Osteocyte (in vitro differentiated cells): ENCODE data around the gene C21orf58. TPM values are rescaled to one million over a fixed set of nuclear protein-coding genes. Genes with fewer than 3 reads are reported as not detected.

Experiments
- DNase-seq: peaks from one replicate; pipeline ENCODE4 v3.0.0; 2021; ENCODE audit warnings: mixed read lengths; ENCODE audit not compliant: unreplicated experiment; ENCODE audit errors: extremely low spot score
- H3K27ac Mint-ChIP-seq: one replicate; pipeline ENCODE4 v1.8.0; 2021; ENCODE audit warnings: mild to moderate bottlenecking, mixed read lengths; ENCODE audit not compliant: unreplicated experiment
- H3K27me3 Mint-ChIP-seq: one replicate; pipeline ENCODE4 v1.8.0; 2021; ENCODE audit warnings: mixed read lengths; ENCODE audit not compliant: unreplicated experiment
- H3K36me3 Mint-ChIP-seq: one replicate; pipeline ENCODE4 v1.8.0; 2021; ENCODE audit warnings: mixed read lengths; ENCODE audit not compliant: unreplicated experiment
- H3K4me1 Mint-ChIP-seq: one replicate; pipeline ENCODE4 v1.8.0; 2021; ENCODE audit warnings: mixed read lengths; ENCODE audit not compliant: unreplicated experiment
- H3K4me3 Mint-ChIP-seq: one replicate; pipeline ENCODE4 v1.8.0; 2021; ENCODE audit warnings: mild to moderate bottlenecking, moderate library complexity, mixed read lengths; ENCODE audit not compliant: unreplicated experiment
- H3K9me3 Mint-ChIP-seq: one replicate; pipeline ENCODE4 v1.8.0; 2021; ENCODE audit warnings: mixed read lengths; ENCODE audit not compliant: unreplicated experiment
- CTCF ChIP-seq: fragments of 200-600 bp; sonication (generic); IDR thresholded peaks from 2 replicates; pipeline ENCODE4 v1.5.0; 2021; ENCODE audit warnings: antibody characterized with exemption, mild to moderate bottlenecking, moderate library complexity
- total RNA-seq: library from RNA; stranded (reverse); gene quantifications from 2 replicates; pipeline ENCODE4 v1.2.1, GENCODE V29; 2021

The C21orf58 gene
- total RNA-seq, 1 donor from 2014 or later: 9.1 TPM

- H3K36me3 Mint-ChIP-seq: peaks cover 41% of the 10 kb centered on the region
- no peak overlapping the region for H3K4me3 Mint-ChIP-seq
- H3K27ac Mint-ChIP-seq: no peak overlapping the region
- no peaks in the 10 kb centered on the region for H3K27me3 Mint-ChIP-seq
- no peak for TF ChIP-seq CTCF
- no peaks in the 10 kb centered on the region for H3K9me3 Mint-ChIP-seq
- no peak for DNase-seq
- H3K4me1 Mint-ChIP-seq: no peaks in the 10 kb centered on the region
Observed at GRCh38 chr21:46344219-46344915, 20.7 kb upstream of the C21orf58 start.

- no peak for TF ChIP-seq CTCF
- Mint-ChIP-seq H3K36me3 (peaks cover 42% of the 10 kb centered on the region), H3K27ac (no peak overlapping the region), H3K4me1 (no peaks in the 10 kb centered on the region), H3K9me3 (no peaks in the 10 kb centered on the region), H3K27me3 (no peaks in the 10 kb centered on the region), H3K4me3 (no peak overlapping the region)
- no peak for DNase-seq
Observed at GRCh38 chr21:46340998-46341397, 17.3 kb upstream of the C21orf58 start.

- no peak overlapping the region for H3K4me3 Mint-ChIP-seq
- H3K9me3 Mint-ChIP-seq: no peaks in the 10 kb centered on the region
- no peak for TF ChIP-seq CTCF
- DNase-seq: no peak
- H3K4me1 Mint-ChIP-seq: peaks cover 8% of the 10 kb centered on the region
- H3K36me3 Mint-ChIP-seq: peaks cover 39% of the 10 kb centered on the region
- no peaks in the 10 kb centered on the region for H3K27me3 Mint-ChIP-seq
- no peak overlapping the region for H3K27ac Mint-ChIP-seq
Observed at GRCh38 chr21:46336603-46337002, 12.9 kb upstream of the C21orf58 start.

- H3K9me3 Mint-ChIP-seq: no peaks in the 10 kb centered on the region
- no peak for DNase-seq
- H3K27me3 Mint-ChIP-seq: no peaks in the 10 kb centered on the region
- peaks cover 8% of the 10 kb centered on the region for H3K4me1 Mint-ChIP-seq
- no peak overlapping the region for H3K4me3 Mint-ChIP-seq
- no peak overlapping the region for H3K27ac Mint-ChIP-seq
- no peak for TF ChIP-seq CTCF
- H3K36me3 Mint-ChIP-seq: peaks cover 32% of the 10 kb centered on the region
Observed at GRCh38 chr21:46334351-46335140, 10.9 kb upstream of the C21orf58 start.

- peaks cover 23% of the 10 kb centered on the region for H3K4me1 Mint-ChIP-seq
- H3K27ac Mint-ChIP-seq: no peak overlapping the region
- no peak for DNase-seq
- H3K27me3 Mint-ChIP-seq: no peaks in the 10 kb centered on the region
- no peak for TF ChIP-seq CTCF
- H3K4me3 Mint-ChIP-seq: no peak overlapping the region
- peaks cover 25% of the 10 kb centered on the region for H3K36me3 Mint-ChIP-seq
- H3K9me3 Mint-ChIP-seq: no peaks in the 10 kb centered on the region
Observed at GRCh38 chr21:46329796-46330195, 6.1 kb upstream of the C21orf58 start.
